Activated CD8-positive, alpha-beta memory T cell treated with anti-CD3 and anti-CD28 coated beads for 48 hours (primary cell): ENCODE measurements around the gene OR2G2.

Source experiments
- DNase-seq, 3 experiments: peaks; one replicate each; pipeline ENCODE4 v3.0.0-alpha.2; 2020; ENCODE audit warnings: low read depth in 2 of 3, low spot score in 2 of 3

The OR2G2 gene

GRCh38 chr1:247588060-247588459, at the start of gene OR2G2:
OR2G2 (plus strand) TSS chr1:247588360; CDS start chr1:247588360, 0 bp downstream.
- DNase-seq: no peak

GRCh38 chr1:247538561-247538960, 49.6 kb upstream of the OR2G2 start:
- DNase-seq: no peak

GRCh38 chr1:247539215-247539614, 48.9 kb upstream of the OR2G2 start:
- no peak for DNase-seq

- no peak for DNase-seq
These were observed 47.6 kb upstream of the OR2G2 start for GRCh38 chr1:247540581-247540980.

- no peak for DNase-seq
These were observed 45.3 kb upstream of the OR2G2 start for GRCh38 chr1:247542811-247543210.

GRCh38 chr1:247548092-247548491, 40.1 kb upstream of the OR2G2 start:
- no peak for DNase-seq

GRCh38 chr1:247548769-247549182, 39.4 kb upstream of the OR2G2 start, which contains the start of gene GCSAML:
GCSAML (plus strand) TSS chr1:247549134; CDS start chr1:247549192, 58 bp downstream.
- no peak for DNase-seq

- DNase-seq: no peak
These were observed 36.4 kb upstream of the OR2G2 start for GRCh38 chr1:247551721-247552120.

- no peak for DNase-seq
These were observed 35.9 kb upstream of the OR2G2 start for GRCh38 chr1:247552231-247552630.

GRCh38 chr1:247557926-247558674, 30.1 kb upstream of the OR2G2 start:
- no peak for DNase-seq

- no peak for DNase-seq
These were observed 26.4 kb upstream of the OR2G2 start for GRCh38 chr1:247561711-247562110.

GRCh38 chr1:247562198-247562597, 26.0 kb upstream of the OR2G2 start:
- DNase-seq: no peak

GRCh38 chr1:247574236-247574635, 13.9 kb upstream of the OR2G2 start:
- no peak for DNase-seq

- DNase-seq: no peak
These were observed 13.5 kb upstream of the OR2G2 start for GRCh38 chr1:247574664-247575063.

GRCh38 chr1:247576514-247576913, 11.6 kb upstream of the OR2G2 start:
- no peak for DNase-seq

- no peak for DNase-seq
These were observed 9.2 kb upstream of the OR2G2 start for GRCh38 chr1:247578946-247579460.

- DNase-seq: no peak
These were observed 17.1 kb downstream of the OR2G2 start, which contains the start of gene OR2G3 for GRCh38 chr1:247605286-247605685. OR2G3 (plus strand) TSS chr1:247605586; CDS start chr1:247605586, 0 bp downstream.

GRCh38 chr1:247613405-247613804, 25.2 kb downstream of the OR2G2 start:
- DNase-seq: no peak

- DNase-seq: no peak
These were observed 26.5 kb downstream of the OR2G2 start for GRCh38 chr1:247614625-247615024.

- DNase-seq: no peak
These were observed 39.8 kb downstream of the OR2G2 start for GRCh38 chr1:247627951-247628350.

- DNase-seq: no peak
These were observed 49.9 kb downstream of the OR2G2 start for GRCh38 chr1:247638011-247638410.

- DNase-seq: no peak
These were observed 50.6 kb downstream of the OR2G2 start for GRCh38 chr1:247638781-247639180.
